Measurements from ENCODE around the gene PPM1E.

Gene PPM1E

DNA sequence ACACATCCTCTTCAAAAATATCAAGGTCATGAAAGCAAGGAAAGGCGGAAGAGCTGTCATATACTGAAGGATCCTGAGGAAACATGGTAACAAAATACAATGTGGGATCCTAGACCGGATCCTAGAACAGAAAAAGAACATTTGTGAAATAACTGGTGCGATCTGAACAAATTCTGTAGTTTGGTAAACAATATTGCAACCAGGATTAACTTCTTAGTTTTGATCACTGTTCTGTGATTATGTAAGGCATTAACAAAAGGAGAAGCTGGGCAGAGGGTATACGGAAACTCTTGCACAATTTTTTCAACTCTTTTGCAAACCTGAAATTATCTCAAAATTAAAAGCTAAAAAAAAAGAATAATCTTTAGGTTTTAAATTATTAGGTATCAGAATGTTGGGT, 241.3 kb downstream of the PPM1E start:
- no peak for DNase-seq (ENCODE audit: low read depth)

DNA sequence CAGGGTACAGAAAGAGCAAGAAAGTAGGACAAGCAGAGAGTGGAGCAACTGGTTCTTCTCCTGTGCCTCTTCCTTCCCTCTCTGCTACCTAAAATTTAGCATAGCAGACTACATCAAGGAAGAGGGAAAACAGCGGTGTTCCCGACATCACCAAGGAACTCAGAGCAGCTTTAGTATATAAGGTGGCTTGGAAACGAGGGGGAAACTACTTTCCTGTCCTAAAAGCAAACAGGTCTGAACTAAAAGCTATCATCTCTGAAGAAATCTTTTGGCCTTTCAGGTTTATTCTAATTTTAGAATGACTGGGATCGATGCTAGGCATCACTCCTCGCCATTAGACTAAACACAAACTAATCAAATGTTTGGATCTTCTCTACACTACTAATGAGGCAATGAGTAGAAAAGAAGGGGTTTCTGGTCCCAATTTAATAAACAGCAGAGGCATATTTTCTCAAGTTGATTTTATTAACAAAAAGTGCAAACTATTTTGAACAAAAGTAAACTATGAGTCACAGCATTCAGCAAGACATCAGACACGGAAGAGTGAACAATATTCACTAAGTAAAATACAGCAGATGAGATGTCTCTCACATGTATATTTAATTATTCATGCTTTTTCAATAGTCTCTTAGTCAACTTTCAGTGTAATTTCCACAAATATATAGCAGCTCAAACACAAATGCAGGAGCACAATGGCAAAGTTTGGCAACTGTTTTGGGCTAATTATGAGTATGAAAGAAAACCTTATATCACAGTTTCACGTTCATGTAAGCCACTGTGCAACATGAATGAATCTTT, 242.3 kb downstream of the PPM1E start:
- DNase-seq (ENCODE audit: low read depth): no peak

DNA sequence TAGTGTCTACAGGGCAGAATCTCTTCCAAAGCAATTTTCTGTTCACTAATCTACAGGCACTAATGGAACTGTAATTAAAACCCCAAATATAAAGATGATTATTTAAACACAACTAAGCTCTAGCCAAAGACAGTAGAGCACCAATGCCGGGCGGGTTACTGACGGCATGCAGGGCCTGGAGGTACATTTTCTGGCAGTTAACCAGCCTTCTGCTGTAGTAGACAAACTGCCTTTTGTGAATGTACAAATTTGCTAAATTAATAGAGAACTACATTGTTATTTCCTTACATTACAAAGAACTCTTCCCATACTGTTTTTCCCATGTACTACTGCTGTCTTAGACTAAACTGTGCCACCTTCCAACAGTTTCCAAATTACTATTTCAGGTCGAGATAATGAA, 243.2 kb downstream of the PPM1E start:
- no peak for DNase-seq (ENCODE audit: low read depth)

DNA sequence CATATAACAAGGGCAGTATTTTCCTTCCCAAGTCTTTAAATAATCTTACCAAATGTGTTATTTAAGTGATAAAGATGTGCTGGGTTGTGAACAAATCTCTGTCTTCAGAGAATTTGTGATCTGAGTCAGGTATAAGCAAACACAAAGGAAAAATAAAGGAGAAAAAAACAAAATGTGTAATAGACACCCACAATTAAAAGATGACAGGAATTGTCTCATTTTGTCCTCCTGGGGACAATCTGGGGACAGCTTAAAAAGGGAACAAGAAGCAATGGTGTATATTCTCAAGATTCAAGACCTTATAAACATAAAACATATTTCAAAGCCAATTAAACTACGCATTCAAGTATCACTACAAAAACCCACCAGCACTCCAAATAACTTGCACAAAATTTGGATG, 243.8 kb downstream of the PPM1E start:
- no peak for DNase-seq (ENCODE audit: low read depth)

DNA sequence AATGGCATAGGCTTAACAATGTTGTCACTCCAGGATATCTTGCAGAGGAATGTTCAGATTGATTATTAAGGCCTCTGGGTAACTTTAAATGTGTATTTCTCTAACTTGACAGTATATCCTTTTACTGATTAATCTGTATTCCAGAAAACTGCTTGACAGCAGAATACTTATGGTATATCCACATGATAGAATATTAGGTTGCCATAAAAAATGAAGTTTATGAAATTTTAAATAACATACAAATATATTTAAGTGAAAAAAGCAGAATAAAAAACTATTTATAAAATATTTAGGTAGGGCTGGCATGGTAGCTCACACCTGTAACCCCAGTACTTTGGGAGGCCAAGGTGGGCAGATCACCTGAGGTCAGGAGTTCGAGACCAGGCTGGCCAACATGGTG, 244.4 kb downstream of the PPM1E start:
- no peak for DNase-seq (ENCODE audit: low read depth)

DNA sequence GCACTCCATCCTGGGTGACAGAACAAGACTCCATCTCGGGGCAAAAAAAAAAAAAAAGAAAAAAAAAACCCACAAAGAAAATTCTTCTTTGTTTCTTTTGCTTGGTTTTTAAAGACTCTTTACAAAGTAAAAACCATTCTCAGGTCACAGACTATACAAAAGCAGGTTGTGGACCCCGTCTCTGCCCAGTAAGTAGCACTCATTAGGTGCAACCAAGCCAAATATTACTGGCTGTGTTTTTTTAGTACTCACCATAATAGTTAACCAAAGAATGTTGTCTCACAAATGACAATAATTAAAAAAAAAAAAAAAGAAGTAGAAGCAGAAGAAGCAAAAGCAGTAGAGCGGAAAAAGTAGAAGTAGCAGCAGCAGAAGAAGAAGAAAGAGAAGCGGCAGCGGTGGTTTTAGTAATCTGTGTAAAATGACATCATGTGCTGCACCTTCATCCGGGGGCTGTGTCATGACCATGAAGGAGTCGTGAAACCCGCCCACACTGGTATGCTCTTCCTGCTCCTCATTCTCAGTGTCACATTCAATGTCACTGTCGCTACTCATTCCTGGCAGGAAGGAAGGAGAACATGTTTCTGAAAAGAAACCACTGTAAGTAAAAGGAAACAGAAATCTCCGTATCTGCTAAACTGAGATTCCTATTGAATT, 245.6 kb downstream of the PPM1E start:
- DNase-seq (ENCODE audit: low read depth): no peak

DNA sequence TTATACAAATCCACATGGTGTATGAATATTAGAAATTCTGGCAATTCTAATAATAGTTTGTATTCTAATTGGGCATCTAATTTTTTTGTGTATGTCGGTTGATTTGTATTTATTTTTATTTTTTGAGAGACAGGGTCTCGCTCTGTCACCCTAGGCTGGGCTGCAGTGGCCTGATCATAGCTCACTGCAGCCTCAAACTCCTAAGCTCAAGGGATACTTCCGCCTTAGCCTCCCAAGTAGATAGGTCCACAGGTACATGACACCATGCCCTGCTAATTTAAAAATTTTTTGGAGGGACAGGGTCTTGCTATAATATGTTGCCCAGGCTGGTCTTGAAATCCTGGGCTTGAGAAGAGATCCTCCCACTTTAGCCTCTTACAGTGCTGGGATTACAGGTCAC, 246.5 kb downstream of the PPM1E start:
- no peak for DNase-seq (ENCODE audit: low read depth)

DNA sequence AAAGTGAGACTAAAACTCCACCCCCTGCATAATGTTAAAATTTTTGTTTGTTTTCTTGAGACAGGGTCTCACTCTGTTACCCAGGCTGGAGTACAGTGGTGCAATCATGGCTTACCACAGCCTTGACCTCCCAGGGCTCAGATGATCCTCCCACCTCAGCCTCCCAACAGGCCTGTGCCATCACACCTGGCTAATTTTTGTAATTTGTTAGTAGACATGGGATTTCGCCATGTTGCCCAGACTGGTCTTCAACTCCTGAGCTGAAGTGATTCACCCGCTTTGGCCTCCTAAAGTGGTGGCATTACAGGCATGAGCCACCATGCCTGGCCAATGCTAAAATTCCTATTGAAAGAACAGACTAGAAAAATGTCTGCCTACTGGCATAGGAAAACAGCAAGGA, 247.2 kb downstream of the PPM1E start:
- DNase-seq (ENCODE audit: low read depth): no peak

DNA sequence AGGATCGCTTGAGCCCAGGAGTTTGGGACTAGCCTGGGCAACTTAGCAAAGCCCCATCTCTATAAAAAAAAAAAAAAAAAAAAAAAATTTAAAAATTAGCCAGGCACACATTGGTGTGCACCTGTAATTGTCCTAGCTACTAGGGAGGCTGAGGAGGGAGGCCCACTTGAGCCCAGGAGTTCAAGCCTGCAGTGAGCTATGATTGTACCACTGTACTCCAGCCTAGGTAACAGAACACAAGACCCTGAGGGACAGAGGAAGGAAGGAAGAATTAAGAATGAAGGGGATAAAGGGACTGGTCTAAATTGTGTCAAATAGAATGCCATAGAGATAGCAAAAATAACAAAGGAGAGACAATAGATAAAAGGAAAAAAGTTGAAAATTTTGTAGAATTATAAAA, 248.2 kb downstream of the PPM1E start:
- no peak for DNase-seq (ENCODE audit: low read depth)

DNA sequence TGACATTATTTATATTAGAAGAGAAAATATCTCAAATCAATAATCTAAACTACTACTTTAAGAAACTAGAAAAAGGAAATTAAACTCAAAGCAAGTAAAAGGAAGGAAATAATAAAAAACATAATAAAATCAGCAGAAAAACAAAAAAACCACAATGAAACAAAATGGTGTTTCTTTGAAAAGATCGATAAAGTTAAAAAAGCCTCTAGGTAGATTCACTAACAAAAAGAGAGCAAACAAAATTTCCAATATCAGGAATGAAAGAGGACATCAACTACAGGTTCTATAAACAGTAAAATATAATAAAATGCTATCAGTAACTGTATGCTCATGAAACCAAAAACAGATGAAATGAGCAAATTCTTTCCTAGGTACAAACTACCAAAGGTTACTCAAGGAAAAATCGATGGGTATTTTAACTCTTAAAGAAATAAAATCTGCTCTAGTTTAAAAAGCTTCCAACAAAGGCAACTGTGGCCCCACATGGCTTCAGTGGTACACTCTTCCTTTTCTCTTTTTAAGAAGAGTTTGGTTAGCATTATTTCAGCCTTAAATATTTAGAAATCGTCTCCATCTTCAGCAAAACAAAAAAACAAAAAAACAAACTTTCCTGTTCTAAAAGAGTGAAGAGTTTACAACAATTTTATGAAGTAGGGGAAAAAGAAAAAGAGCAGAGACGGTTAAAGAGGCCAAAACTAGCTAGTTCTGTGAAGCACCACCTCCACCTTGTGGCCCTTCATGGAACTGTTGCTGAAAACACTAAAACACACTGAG, 248.9 kb downstream of the PPM1E start:
- peak; percentile 34 for DNase-seq (ENCODE audit: low read depth)

DNA sequence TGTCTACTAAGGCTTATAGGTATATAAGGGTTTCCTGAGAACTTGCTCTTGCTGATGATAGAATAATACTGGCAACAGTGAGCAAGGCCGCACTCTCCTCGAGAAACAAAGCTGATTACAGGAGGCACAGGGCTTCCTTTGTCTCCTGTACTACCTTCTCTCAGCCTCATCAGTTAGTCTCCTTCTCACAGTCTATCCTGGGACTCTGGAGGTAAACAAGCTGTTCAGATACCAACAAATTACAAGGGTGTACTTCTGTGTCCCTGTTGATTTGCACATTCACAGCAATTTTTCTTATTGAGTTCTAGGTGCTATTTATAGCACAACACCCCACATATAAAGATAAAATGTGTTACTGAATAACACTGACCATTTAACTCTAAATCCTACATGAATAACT, 252.3 kb downstream of the PPM1E start:
- DNase-seq (ENCODE audit: low read depth): no peak

DNA sequence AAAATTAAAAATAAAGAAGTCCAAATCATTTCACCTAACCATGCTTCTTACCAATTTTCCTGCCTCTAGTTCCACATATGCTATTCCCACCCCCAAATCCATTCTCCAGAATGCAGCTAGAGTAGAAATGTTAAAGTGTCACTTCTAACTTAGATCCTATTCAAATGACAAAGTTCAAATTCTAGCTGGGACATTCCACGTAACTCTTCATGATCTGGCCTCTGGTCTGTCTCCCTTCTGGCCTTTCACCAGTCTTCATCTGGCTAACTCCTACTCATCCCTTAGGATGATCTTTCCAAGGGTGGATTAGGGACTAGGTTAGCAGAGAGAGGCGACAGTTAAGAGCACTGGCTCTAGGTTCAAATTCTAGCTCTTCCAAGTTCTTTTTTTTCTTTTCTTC, 253.1 kb downstream of the PPM1E start:
- DNase-seq (ENCODE audit: low read depth): no peak

DNA sequence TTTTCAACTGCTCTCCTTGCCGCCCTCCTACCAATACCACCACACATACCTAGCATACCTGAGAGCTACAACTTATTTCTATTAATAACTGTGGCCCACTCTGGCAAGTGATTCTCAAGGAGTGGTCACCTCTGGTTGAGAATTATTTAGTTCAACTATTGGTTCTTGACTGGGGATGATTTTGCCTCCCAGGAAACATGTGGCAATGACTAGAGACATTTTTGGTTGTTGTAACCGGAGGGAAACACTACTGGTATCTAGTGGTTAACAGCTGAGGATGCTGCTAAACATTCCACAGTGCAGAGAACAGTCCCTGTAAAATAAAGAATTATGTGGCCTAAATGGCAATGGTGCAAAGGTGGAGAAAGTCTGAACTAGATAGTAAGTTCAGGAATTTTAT, 254.4 kb downstream of the PPM1E start:
- DNase-seq (ENCODE audit: low read depth): no peak

DNA sequence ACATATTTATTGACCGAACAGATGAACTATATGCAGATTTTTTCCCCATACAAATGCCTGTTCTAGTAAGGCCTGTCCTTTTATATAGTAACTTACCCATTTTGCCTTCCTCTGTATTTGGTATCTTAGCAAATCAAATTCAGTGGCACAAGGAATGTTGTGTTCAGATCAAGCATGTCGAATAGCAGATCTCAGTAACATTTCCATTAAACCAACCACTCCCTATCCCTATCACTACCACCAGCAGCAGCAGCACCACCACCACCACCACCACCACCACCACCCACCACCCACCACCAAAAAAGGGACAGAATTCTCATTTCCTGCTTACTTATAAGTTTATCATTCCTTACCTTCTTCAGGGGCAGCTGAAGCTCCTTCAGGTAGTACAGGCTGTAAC, 256.3 kb downstream of the PPM1E start:
- DNase-seq (ENCODE audit: low read depth): no peak

DNA sequence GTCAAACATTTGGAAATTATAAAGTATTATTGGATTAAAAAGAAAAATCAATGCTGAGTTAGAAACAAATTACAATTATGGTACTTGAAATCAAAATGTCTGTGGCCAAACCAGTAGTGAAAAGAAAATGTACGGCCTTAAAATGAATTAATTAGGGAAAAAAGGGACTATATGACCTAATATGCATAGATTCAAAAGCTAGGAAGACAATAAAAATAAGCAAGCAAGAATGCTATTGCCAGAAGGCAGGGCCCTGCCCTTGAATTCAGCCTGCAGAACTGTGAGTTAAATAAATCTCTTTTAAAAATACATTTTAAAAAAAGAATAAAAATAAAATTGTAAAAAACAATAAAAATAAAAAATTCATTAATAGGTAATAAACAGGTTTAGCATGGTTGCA, 262.4 kb downstream of the PPM1E start:
- no peak for DNase-seq (ENCODE audit: low read depth)

DNA sequence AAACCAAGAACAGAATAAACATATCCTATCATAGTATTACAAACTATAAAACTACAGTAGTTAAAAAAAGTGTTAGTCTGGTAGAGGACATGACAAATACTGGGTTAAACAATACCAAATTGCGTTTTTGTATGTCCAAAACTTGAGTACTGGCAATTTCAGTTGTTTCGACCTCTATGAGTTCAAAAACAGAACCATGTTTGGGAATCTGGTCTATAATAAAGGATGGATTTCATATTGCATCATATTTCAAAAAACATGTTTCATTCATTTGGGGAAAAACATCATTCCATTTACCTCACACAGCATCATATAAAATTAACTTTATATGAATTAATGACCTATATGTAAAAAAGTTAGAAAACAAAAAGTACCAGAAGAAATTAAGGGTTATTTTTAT, 269.3 kb downstream of the PPM1E start:
- DNase-seq (ENCODE audit: low read depth): no peak

DNA sequence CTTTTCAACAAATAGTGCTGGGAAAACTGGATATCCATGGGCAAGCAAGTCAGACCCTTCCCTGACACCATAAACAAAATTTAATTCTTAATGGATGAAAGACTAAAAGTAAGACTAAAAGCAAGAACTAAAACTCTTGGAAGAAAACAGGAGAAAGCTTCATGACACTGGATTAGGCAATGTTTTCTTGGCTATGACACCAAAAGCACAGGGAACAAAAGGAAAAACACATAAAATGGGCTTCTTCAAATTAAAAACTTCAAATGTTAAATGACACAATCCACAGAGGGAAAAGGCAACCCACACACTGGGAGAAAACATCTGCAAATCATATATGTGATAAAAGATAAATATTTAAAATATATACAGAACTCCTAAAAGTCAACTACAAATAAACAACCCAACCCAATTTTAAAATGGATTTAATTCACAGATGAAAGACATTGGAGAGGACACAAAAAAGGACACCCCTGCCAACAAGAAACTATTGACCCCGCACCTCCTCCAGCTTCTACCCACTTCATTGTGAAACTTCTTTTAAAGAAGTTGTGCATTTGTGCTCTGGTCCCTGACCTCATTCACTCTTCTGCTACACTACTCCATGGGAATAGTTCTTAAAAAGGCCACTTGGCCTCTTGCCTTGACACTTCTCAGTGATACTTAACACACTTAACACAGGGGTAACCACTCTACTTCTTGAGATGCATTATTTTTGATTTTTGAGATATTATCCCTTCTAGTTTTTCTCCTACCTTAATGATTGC, 270.7 kb downstream of the PPM1E start:
- no peak for DNase-seq (ENCODE audit: low read depth)

DNA sequence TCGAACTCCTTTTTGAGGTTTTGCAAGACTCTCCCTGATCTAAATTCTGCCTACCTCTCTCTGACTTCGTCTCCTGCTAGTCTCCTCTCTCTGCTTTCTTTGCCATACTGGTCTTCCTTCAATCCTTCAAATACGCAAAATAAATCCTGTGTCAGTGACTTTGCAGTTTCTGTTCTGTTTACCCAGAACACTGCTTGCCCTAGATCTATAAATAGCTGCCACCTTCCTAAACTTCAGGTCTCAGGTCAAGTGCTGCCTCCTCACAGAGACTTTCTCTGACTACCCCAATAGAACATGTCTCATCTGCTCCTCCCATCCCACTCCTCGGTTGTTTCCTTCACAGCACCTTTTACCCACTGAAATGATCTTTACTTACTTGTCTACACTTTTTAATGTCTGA, 272.1 kb downstream of the PPM1E start:
- DNase-seq (ENCODE audit: low read depth): no peak

DNA sequence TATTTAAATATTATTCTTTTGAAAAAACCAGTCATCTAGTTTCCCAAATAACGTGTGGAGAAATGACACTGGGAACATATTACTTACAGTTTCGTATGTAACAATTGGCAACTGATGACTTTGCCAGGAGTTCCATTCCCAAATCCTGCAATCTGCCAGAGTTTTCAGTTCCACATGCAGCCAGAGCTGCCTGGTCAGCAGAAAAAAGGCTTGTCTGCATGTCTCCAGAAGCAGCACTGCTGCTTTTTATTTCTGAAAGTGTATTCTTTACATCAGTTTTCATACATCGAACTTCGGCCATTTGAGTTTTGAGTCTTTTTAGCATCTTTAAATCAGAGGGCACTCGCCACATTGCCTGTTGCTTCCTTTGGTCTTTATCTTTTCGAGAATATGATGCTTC, 272.7 kb downstream of the PPM1E start:
- DNase-seq (ENCODE audit: low read depth): no peak

DNA sequence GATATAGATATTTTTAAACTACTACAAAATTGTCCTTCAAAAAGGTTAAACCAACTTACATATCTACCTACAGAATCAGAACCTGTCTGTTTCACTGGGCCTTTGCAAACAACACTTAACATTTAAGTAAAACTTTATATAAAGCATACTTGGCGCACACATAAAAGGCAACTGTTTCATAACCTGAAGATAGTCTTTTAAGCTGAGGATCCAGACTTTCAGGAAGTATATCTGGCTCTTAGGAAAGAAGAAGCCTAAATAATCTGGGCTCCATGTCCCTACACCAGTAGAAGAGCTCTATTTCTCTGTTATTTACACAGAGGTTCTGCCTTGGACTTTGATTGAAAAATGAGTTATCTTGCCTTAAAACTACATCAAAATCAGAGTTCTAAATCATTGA, 275.2 kb downstream of the PPM1E start:
- DNase-seq (ENCODE audit: low read depth): no peak
